Activated naive CD8-positive, alpha-beta T cell treated with anti-CD3 and anti-CD28 coated beads, Interleukin-2, amount 10 ng/mL, durations not matched to agents 7 days and 5 days (primary cell): ENCODE measurements around the gene HNF1A. TPM values are rescaled to one million over a fixed set of nuclear protein-coding genes. Genes with fewer than 3 reads are reported as not detected.
A peak's percentile ranks its signal among the peaks of the same experiment; 100 is the strongest.

Source experiments
- ATAC-seq: fragments of 150-1000 bp; cut with Tn5 transposase; one replicate; pipeline ENCODE4 v1.10.0; 2021; ENCODE audit warnings: low read depth, moderate library complexity
- POLR2A ChIA-PET: fragments of 350-600 bp; sonication (Branson Sonifier 250); formaldehyde crosslinking; loops from one replicate; lab custom pipeline; 2021; ENCODE audit warnings: antibody characterized with exemption; lab: Charles Lee
- DNase-seq: peaks from one replicate; pipeline ENCODE4 v3.0.0; 2021
- H3K27ac Mint-ChIP-seq: one replicate; pipeline ENCODE4 v1.8.0; 2022; ENCODE audit warnings: mild to moderate bottlenecking, mixed read lengths
- H3K27me3 Mint-ChIP-seq: one replicate; pipeline ENCODE4 v1.8.0; 2022; ENCODE audit warnings: mild to moderate bottlenecking, moderate library complexity, mixed read lengths
- H3K36me3 Mint-ChIP-seq: one replicate; pipeline ENCODE4 v1.8.0; 2021; ENCODE audit warnings: mild to moderate bottlenecking, mixed read lengths
- H3K4me1 Mint-ChIP-seq: one replicate; pipeline ENCODE4 v1.8.0; 2021; ENCODE audit warnings: mixed read lengths
- H3K4me3 Mint-ChIP-seq: one replicate; pipeline ENCODE4 v1.8.0; 2022; ENCODE audit warnings: mild to moderate bottlenecking, moderate library complexity, mixed read lengths
- H3K9me3 Mint-ChIP-seq: one replicate; pipeline ENCODE4 v1.8.0; 2021; ENCODE audit warnings: mixed read lengths
- total RNA-seq, 2 experiments: library from RNA; stranded (reverse); gene quantifications; one replicate each; pipeline ENCODE4 v1.2.3, GENCODE V29; 2021

HNF1A gene
- total RNA-seq, 2 experiments from 2014 or later = not detected

DNA sequence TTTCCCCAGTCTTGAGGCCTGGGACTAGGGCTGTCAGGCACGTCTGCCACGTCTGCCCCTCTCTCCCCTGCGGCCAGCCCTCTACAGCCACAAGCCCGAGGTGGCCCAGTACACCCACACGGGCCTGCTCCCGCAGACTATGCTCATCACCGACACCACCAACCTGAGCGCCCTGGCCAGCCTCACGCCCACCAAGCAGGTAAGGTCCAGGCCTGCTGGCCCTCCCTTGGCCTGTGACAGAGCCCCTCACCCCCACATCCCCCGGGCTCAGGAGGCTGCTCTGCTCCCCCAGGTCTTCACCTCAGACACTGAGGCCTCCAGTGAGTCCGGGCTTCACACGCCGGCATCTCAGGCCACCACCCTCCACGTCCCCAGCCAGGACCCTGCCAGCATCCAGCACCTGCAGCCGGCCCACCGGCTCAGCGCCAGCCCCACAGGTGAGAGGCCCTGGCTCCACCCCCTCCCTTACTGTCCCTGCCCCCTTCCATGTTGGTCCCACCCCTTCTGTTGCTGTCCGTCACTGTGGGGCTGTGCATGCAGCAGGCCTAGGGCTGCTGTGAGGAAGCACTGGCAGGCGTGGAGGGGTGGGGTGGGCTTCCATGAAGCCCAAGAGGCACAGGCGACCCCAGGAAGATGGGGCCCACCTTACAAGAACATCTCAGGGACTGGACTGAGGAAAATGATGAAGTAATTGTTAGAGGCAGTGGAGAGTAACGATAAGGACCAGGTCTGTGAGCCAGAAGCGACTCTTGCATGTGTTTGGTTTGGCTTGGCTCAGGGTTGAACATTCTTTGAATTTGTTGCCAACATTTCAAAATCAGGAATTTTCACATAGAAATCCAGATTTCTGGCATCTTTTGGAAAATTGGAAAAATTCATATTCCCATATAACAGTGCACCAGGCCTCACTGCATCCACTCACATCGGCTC, 21.1 kb downstream of the HNF1A start:
- Mint-ChIP-seq H3K27me3 (peaks cover 8% of the 10 kb centered on the region), H3K36me3 (peaks cover 8% of the 10 kb centered on the region), H3K9me3 (peaks cover 1% of the 10 kb centered on the region), H3K27ac (no peak overlapping the region), H3K4me3 (no peak overlapping the region), H3K4me1 (peaks cover 3% of the 10 kb centered on the region)
- DNase-seq (no peak), ATAC-seq (no peak)
- POLR2A ChIA-PET = no interaction called here

DNA sequence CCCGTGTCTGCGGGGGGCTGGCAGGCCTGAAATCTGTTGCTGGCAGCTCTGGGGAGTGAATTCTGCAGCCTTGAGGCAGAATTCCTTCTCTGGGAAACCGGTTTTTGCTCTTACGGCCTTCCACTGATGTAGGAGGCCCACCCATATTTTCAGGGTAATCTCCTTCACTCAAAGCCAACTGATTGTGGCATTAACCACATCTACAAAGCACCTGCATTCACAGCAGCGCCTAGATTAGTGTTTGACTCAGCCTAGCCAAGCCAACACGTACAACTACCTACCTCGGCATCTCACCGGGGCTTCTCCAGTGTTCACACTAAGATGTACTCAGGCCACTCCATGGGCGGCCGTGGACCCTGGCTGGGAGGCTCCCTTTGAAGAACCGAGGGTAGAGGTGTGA, 22.2 kb downstream of the HNF1A start:
- peaks cover 12% of the 10 kb centered on the region for H3K36me3 Mint-ChIP-seq
- peaks cover 1% of the 10 kb centered on the region for H3K9me3 Mint-ChIP-seq
- H3K4me3 Mint-ChIP-seq = no peak overlapping the region
- peaks cover 10% of the 10 kb centered on the region for H3K4me1 Mint-ChIP-seq
- DNase-seq (no peak), ATAC-seq (no peak)
- H3K27ac Mint-ChIP-seq = no peak overlapping the region
- H3K27me3 Mint-ChIP-seq = peaks cover 3% of the 10 kb centered on the region
- POLR2A ChIA-PET = no interaction called here

DNA sequence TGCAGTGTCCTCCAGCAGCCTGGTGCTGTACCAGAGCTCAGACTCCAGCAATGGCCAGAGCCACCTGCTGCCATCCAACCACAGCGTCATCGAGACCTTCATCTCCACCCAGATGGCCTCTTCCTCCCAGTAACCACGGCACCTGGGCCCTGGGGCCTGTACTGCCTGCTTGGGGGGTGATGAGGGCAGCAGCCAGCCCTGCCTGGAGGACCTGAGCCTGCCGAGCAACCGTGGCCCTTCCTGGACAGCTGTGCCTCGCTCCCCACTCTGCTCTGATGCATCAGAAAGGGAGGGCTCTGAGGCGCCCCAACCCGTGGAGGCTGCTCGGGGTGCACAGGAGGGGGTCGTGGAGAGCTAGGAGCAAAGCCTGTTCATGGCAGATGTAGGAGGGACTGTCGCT, 22.7 kb downstream of the HNF1A start:
- H3K36me3 Mint-ChIP-seq = peaks cover 13% of the 10 kb centered on the region
- POLR2A ChIA-PET = interaction anchor here (1.1 kb wide), 1 partner anchor 49 kb away, joined by 3 read pairs; no protein-coding TSS in a partner anchor
- no peaks in the 10 kb centered on the region for H3K27me3 Mint-ChIP-seq
- ATAC-seq (no peak), DNase-seq (no peak)
- H3K27ac Mint-ChIP-seq = no peak overlapping the region
- H3K4me3 Mint-ChIP-seq = no peak overlapping the region
- no peaks in the 10 kb centered on the region for H3K9me3 Mint-ChIP-seq
- peaks cover 11% of the 10 kb centered on the region for H3K4me1 Mint-ChIP-seq

DNA sequence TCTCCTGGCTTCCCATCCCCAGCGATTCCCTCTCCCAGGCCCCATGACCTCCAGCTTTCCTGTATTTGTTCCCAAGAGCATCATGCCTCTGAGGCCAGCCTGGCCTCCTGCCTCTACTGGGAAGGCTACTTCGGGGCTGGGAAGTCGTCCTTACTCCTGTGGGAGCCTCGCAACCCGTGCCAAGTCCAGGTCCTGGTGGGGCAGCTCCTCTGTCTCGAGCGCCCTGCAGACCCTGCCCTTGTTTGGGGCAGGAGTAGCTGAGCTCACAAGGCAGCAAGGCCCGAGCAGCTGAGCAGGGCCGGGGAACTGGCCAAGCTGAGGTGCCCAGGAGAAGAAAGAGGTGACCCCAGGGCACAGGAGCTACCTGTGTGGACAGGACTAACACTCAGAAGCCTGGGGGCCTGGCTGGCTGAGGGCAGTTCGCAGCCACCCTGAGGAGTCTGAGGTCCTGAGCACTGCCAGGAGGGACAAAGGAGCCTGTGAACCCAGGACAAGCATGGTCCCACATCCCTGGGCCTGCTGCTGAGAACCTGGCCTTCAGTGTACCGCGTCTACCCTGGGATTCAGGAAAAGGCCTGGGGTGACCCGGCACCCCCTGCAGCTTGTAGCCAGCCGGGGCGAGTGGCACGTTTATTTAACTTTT, 23.6 kb downstream of the HNF1A start:
- peaks cover 11% of the 10 kb centered on the region for H3K4me1 Mint-ChIP-seq
- POLR2A ChIA-PET = interaction anchor here (1.1 kb wide), 1 partner anchor 48 kb away, joined by 3 read pairs; no protein-coding TSS in a partner anchor
- DNase-seq (no peak), ATAC-seq (no peak)
- H3K27ac Mint-ChIP-seq = no peak overlapping the region
- H3K27me3 Mint-ChIP-seq = no peaks in the 10 kb centered on the region
- peaks cover 15% of the 10 kb centered on the region for H3K36me3 Mint-ChIP-seq
- H3K4me3 Mint-ChIP-seq = no peak overlapping the region
- no peaks in the 10 kb centered on the region for H3K9me3 Mint-ChIP-seq

DNA sequence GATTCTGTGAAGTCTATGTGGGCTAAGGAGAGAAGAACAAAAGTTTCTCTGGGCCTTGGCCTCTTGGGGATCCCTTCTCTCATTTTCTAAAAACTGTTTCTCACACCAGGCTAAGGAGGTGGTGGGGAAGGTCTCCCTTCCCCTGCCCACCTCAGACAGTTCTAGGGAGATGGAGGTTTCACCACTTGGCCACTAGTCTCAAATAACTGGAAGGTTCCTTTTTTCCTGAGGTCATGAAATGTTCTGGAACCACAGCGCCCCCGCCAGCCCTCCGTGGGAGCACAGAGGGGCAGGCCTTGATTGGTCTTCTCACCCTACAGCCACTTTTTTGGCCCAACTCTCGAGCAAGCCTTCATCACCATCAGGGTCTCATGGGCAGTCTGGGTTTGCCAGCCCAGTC, 25.3 kb downstream of the HNF1A start:
- peaks cover 9% of the 10 kb centered on the region for H3K4me1 Mint-ChIP-seq
- no peak for ATAC-seq
- no peaks in the 10 kb centered on the region for H3K9me3 Mint-ChIP-seq
- H3K36me3 Mint-ChIP-seq = peaks cover 17% of the 10 kb centered on the region
- no peak overlapping the region for H3K4me3 Mint-ChIP-seq
- no peak overlapping the region for H3K27ac Mint-ChIP-seq
- POLR2A ChIA-PET = no interaction called here
- no peak for DNase-seq
- no peaks in the 10 kb centered on the region for H3K27me3 Mint-ChIP-seq

DNA sequence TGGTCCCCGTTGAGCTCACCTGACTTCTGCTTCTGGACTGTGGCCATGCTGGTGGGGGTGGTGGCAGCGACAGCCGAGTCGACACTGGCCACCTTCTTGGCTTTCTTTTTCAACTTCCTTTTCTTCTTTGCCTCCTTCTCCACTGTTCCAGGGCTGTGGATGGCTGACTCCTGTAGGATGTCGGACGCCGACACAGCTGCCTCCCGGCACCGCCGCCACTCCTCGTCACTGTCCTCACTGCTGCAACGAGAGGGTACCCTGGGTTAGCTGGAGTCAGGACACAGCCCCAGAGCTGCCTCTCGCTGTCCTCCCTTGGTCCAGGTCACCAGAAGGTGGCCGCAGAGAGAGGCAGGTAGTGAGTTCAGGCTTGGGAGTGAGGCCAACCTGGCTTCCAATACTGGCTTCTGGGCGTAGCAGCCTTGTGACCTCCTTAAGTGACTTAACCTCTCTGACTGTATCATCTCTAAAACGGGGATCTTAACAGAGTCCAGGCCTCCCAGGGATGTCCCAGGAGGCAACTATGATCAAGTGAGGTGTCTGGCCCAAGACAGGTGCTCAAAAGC, 26.0 kb downstream of the HNF1A start:
- peaks cover 17% of the 10 kb centered on the region for H3K36me3 Mint-ChIP-seq

DNA sequence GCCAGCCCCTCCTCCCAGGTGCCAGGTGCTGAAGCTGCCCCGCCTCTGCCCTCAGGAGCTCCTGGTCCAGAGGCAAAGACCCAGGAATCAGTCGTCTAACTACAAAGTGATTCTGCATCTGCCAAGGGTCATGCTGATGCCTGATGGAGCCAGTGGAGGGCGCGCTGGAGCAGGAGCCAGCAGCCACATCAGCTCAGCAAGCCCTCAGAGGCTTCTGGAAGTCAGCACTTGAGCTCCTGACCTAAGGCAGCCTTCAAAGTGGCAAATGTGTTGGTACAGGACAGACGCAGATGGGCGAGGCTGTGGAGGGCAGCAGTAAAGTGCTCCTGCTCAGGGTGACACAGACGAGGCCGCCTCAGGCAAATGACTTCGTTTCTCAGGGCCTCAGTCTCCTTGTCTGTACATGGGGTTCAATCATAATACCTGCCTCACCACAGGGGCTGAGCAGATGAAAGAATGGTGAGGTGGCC, 27.0 kb downstream of the HNF1A start:
- POLR2A ChIA-PET = interaction anchor here (1.2 to 2.0 kb wide), 3 partner anchors 33 to 108 kb away, joined by 3 to 7 read pairs (median 3); no protein-coding TSS in a partner anchor
- ATAC-seq = peak; percentile 74
- DNase-seq = peak; percentile 65
- no peak overlapping the region for H3K4me3 Mint-ChIP-seq
- H3K4me1 Mint-ChIP-seq = peaks cover 7% of the 10 kb centered on the region
- peak overlapping the region; percentile 83 for H3K27ac Mint-ChIP-seq
- no peaks in the 10 kb centered on the region for H3K27me3 Mint-ChIP-seq
- H3K36me3 Mint-ChIP-seq = peaks cover 16% of the 10 kb centered on the region
- no peaks in the 10 kb centered on the region for H3K9me3 Mint-ChIP-seq

More for the DNA sequence above, 26.0 kb downstream of the HNF1A start:
- DNase-seq (no peak), ATAC-seq (no peak)
- POLR2A ChIA-PET = interaction anchor here (1.3 to 2.0 kb wide), 2 partner anchors 34 to 55 kb away, joined by 3 to 7 read pairs; no protein-coding TSS in a partner anchor
- Mint-ChIP-seq H3K4me1 (peaks cover 9% of the 10 kb centered on the region), H3K9me3 (no peaks in the 10 kb centered on the region), H3K27ac (no peak overlapping the region), H3K27me3 (no peaks in the 10 kb centered on the region), H3K4me3 (no peak overlapping the region)

DNA sequence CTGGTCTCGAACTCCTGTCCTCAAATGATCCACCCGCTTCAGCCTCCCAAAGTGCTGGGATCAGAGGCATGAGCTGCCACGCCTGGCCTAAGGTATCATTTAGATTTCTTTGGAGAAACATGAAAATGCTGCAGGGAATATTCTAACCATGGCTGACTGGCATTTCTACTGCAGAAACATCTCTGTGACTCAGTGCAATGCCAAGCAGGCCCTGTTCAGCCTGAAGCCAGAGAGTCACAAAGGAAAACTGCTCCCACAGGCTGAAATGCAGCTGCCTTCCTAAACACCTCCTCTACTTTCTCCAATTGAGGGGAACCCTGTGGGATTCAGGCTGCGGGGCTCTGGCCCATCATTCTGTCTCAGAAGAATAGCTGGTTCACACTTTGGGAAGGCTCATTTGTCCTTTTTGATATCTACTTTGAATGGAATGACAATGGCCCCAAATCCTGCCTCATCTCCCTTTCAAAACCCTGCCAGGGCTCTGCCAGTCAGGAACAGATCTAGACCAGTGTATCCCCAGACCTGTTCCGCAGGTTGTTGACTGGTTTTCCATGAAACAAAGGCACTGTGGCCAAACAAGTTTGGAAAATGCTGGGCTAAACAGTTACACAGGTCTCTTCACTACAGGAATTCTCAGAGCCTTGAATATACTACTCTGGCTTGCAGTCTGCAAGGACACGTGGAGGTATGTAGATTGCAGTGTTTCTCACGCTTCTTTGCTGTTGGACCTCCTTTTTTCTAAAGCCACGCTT, 30.2 kb downstream of the HNF1A start:
- POLR2A ChIA-PET = no interaction called here
- H3K4me3 Mint-ChIP-seq = no peak overlapping the region
- no peaks in the 10 kb centered on the region for H3K27me3 Mint-ChIP-seq
- H3K4me1 Mint-ChIP-seq = peaks cover 7% of the 10 kb centered on the region
- no peaks in the 10 kb centered on the region for H3K9me3 Mint-ChIP-seq
- no peak for ATAC-seq
- no peak for DNase-seq
- peaks cover 17% of the 10 kb centered on the region for H3K36me3 Mint-ChIP-seq
- H3K27ac Mint-ChIP-seq = no peak overlapping the region

DNA sequence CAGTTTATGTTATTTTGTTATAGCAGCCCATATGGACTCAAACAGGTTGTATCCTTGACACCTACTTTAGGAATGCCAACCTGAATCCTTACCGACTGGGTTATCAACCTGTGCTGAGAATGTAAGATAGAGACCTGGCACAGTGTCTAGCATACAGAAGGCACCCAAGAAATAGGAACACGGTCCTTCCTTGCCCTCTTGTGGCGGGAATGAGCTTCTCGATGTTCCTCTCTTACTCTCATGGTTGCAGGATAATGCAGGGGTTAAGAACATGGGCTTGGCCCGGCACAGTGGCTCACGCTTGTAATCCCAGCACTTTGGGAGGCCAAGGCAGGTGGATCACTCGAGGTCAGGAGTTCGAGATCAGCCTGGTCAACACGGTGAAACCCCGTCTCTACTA, 31.4 kb downstream of the HNF1A start:
- peaks cover 12% of the 10 kb centered on the region for H3K36me3 Mint-ChIP-seq
- no peaks in the 10 kb centered on the region for H3K27me3 Mint-ChIP-seq
- POLR2A ChIA-PET = interaction anchor here (0.8 kb wide), 1 partner anchor 428 kb away, joined by 3 read pairs; the partner anchor contains the start of gene POP5
- no peaks in the 10 kb centered on the region for H3K9me3 Mint-ChIP-seq
- ATAC-seq (no peak), DNase-seq (no peak)
- no peak overlapping the region for H3K27ac Mint-ChIP-seq
- H3K4me3 Mint-ChIP-seq = no peak overlapping the region
- peaks cover 6% of the 10 kb centered on the region for H3K4me1 Mint-ChIP-seq

DNA sequence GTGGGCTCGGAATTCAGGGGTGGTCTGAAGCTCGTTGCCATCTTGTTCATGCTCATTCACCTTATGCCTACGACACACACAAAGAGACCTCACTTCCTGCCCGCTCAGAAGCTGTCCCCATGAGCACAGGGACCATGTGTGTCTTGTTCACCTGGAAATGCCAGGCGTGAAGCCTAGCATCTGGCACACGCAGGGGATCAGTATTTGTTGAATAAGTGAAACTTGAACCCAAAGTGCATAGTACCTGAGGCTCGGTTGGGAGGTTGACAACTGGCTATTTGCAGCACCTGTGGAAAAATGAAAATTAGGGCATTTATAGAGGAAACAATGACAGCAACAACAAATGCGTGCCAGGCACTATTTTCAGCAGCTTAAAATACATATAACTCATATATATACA, 32.5 kb downstream of the HNF1A start:
- POLR2A ChIA-PET = no interaction called here
- H3K27me3 Mint-ChIP-seq = no peaks in the 10 kb centered on the region
- no peak overlapping the region for H3K27ac Mint-ChIP-seq
- H3K4me1 Mint-ChIP-seq = peaks cover 9% of the 10 kb centered on the region
- H3K36me3 Mint-ChIP-seq = peaks cover 7% of the 10 kb centered on the region
- DNase-seq (no peak), ATAC-seq (no peak)
- no peak overlapping the region for H3K4me3 Mint-ChIP-seq
- no peaks in the 10 kb centered on the region for H3K9me3 Mint-ChIP-seq

DNA sequence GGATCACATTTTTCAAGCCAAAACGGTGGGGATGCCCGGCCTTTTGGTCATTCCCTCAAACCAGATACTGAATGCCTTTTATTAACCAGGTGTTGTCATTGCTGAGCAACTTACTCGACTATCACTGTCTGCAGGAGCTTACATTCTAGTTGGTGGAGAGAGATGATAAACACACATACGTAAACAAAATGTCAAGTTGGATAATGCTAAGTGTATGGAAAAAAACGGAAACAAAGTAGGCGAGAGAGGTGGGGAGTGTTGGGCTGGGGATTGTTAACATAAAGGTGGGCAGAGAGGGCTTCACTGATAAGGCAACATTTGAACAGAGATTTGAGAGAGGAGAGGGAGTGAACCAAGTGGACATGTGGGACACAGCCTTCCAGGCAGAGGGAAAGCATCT, 33.5 kb downstream of the HNF1A start:
- ATAC-seq (no peak), DNase-seq (no peak)
- Mint-ChIP-seq H3K27ac (peak overlapping the region; percentile 22), H3K36me3 (peaks cover 7% of the 10 kb centered on the region), H3K4me3 (no peak overlapping the region), H3K27me3 (no peaks in the 10 kb centered on the region), H3K4me1 (peaks cover 11% of the 10 kb centered on the region), H3K9me3 (no peaks in the 10 kb centered on the region)
- POLR2A ChIA-PET = no interaction called here

DNA sequence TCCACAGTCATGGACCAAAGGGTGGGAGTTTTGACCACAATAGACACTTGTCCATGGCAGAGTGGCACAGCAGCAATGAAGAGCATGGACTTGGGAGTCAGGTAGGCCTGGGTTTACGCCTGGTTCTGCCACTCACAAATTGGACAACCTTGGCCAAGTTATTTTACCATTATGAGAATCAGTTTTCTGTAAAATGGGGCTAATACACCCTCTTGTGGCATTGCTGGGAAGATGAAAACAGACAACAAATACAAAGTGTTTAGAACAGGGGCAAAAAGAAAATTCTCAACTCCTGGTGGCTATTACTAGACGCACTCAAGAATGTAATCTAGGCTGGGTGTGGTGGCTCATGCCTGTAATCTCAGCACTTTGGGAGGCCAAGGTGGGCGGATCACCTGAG, 35.4 kb downstream of the HNF1A start:
- Mint-ChIP-seq H3K27me3 (no peaks in the 10 kb centered on the region), H3K9me3 (no peaks in the 10 kb centered on the region), H3K36me3 (peaks cover 6% of the 10 kb centered on the region), H3K27ac (no peak overlapping the region), H3K4me1 (peaks cover 11% of the 10 kb centered on the region), H3K4me3 (no peak overlapping the region)
- no peak for DNase-seq
- ATAC-seq = no peak
- POLR2A ChIA-PET = no interaction called here
